NCI-H748 treated with DMSO at 0.1 percent for 48 hours (cell line): ENCODE data around the gene ZNF407.

Experiments
- DNase-seq: peaks from one replicate; lab custom pipeline; 2025; lab: John Stamatoyannopoulos, UW

Gene ZNF407

DNA sequence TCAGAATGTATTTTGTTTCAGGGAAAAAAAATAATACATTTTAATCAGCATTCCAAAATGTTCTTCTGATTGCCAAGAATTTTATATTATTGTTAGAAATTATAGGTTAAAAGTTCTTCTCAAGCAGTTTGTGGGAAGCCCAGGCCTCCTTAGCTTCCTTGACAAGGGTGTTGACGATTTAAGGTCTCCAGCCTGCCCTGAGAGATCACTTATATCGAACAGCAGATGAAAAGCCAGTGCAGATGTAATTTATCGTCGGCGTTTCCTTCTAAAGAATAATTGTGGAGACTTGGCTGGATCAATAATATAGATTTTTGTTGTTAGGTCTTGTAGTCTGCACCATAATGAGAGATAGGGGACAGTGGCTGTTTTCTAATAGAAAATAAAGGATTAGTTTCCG is 280.6 kb downstream of the ZNF407 start:
- DNase-seq = no peak

DNA sequence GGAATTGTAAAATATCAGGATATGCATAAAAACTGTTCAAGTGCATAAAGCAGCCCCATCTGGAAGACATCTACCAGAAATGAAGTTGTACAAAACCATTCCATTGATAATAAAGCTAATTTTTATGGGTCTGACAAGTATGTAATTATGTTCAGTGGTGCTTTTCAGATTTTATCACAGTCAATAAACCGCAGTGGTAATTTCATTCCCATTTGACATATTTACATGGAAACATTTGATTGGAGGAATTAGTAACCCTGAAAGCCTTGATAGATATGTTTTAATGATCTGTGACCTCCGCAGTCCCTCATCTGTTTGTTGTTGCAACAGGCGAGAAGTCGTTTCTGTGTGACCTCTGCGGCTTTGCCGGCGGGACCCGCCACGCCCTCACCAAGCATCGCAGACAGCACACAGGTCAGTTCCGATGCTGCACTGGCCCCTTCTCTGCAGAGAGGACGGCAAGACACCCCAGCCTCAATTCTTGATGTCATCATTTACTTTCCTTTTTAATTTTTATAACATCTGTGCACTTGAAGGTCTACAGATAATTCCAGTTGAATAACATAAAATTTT is 283.1 kb downstream of the ZNF407 start:
- peak; percentile 68 for DNase-seq

DNA sequence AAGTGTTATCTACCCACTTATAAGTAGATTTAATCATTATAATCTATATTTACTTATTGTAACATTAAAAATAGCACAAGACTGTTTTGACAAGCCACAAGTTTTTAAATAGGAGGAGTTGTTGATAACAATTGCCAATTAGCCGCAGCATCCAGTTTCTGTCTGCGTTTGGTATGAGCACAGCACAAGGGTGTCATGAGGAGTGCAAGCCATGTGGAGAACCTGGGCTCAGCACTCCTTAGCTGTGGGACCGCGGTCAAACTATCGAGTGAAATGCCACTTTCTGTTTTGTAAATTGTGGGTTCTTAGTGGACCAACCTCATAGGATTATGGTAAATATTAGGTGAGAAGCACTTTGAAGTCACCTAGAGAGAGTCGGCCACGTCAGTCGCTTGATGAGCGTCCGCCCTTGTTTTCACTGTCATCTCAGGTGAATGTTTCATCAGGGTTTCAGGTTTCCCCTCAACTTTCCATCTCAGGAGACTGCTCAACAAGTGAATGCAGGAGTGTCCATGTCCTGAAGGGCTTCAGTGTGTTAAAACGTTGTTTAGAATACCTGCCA is 294.5 kb downstream of the ZNF407 start:
- peak; percentile 57 for DNase-seq

DNA sequence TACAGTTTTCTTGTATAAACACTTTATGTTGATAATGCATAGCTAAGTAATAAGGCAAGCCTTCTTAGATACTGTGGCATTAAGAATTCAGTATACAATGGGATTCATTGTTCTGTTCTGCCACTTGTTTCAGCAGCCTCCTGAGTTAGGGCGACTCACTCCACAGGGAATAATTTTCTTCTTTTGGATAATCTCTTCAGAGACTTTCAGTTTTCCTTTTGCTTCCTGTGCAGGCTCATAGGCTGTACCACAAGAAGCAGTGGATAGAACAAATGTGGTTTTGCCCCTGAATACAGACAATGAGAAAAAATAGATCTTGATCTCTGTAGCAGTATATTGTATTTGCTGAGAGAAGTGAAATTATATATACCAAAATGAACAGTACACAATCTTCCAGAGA is 298.0 kb downstream of the ZNF407 start:
- no peak for DNase-seq

DNA sequence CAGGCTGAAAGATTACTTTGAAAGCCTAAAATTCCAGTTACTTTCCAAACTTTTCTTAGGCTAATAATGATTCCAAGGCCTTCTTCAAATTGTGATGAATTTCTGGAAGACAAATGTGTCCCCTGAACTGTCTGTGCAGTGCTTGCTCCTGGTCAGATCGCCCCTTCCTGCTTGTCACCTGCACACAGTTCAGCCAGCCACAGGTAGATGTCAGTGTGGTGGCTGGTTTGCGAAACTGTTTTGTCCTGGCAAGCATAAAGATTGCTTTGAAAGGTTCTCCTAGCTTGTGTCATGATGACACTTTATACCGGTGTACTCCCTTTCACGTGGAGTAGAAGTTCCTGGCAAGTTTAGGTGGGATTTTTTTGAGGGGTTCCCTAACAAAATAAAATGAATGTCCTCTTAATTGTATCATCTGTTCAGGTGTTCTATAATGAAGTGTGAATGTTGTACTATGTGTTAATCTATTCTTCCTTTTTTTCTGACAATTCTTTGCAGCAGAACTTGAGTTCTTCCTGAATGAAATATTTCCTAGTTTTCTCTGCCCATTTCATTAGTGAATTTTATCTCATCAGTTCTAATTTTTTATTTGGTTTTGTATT is 298.8 kb downstream of the ZNF407 start:
- DNase-seq = peak; percentile 78

DNA sequence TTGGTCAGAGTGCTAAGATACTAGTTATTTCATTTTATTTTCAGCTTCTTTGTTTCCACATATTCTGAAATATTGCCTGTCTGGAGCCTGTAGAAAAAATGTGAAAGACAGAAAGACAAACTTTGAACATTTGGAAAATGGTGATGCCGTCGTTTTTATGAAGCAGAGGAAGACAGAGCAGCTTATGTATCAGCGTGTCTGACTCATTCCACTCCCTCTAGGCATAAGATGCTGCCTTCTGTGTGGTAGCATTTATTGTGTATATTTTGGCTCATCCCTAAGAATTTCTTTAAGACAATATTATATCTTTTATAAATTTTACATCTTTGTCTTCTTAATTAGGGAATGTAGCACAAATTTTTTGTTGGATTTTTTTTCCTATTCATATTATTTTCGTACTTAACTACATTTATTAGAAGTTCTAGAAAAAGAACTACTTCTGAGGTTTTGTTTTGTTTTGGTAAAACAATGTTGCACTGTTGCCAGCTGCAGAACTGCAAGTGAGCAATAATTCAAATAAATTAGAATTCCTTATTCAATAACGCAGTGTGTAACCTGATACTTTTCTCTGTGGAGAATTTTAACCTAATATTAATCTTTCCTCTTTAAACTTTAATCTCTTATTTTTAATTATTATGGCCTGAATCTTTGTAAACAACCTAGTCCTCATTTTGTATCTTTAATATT is 300.4 kb downstream of the ZNF407 start:
- DNase-seq = no peak

DNA sequence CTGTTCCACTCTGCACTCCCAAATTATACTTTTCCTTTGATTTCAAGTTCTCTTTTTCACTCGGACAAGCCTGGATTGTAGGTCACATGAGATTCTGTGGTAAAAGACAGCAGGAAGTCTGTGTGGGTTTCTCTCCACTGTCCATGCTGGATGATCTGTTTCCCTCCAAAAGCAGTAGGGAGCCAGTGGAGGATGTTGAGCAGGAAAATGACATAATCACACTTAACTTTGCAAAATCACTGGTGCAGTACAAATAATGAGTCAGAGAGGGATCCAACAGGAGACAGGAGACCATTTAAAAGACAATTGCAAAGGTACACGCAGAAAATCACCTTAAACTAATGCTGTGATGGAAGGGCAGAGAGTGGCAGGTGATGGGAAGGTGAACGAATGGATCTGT is 301.3 kb downstream of the ZNF407 start:
- peak; percentile 79 for DNase-seq

DNA sequence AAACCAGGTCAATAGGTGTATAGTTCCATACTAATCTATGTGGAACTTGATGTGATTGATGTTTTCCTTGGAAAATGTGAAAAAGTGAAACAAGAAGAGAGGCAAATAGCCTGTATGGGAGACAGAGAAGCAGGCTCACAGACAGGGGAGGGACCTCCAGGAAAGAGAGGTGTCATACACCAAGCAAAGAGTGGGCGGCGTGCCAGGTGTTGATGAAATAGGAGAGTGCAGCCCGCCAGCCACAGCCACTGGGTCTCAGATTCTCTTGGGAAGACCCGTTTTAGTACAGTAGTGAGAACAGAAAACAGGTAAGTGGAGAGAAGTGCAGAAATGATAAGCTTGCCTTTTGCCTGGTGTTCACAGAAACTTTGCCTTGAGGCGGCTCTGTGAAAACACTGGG is 301.9 kb downstream of the ZNF407 start:
- peak; percentile 73 for DNase-seq

DNA sequence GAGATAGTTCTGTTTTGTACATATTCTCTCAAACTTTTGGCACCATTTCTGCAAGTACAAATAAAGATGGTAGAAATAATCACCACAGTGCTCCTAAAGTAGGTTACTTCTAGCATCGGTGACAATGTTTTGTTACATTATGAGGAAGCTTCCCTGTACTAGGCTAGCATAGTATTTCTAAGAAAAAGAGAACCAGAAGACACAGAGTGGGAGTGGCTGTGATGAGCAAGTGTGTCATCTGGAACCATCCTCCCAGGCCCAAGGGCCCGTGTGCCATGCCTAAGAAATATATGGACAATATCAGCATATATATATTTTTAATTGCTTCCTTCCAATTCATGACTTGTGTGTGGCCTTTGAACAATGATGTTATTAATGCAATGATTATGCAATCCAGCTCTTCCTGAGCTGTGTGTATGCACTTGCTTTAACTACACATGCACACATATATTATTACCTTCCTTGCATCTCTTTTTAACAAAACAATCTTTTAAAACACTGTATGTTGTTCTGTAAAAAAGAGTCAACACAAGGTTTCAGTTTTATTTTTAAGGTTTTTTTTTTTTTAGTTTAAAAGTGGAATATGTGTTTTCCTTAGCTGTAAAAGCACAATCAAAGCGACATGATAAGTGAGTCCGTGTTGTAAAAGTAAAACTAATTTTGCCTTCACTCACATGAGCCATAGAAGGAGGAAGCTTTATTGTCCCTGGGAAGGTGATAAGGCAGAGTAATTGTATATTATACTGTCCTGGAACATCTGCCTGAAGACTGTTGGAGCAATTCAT is 303.9 kb downstream of the ZNF407 start:
- no peak for DNase-seq

DNA sequence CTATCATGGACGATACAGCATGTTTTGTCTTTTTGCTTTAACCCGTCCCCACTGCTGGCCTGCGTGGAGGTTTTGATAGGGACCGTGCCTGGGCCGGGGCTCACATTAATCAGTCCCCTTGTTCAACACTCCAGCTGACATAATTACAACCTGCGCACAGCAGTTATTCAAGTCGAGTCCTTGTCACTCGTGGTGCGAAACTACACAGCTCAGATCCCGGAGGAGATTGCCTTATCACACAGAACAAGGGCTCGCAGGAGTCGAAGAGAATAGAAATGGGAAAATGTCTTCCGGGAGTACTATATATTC is 304.4 kb downstream of the ZNF407 start:
- DNase-seq = no peak

DNA sequence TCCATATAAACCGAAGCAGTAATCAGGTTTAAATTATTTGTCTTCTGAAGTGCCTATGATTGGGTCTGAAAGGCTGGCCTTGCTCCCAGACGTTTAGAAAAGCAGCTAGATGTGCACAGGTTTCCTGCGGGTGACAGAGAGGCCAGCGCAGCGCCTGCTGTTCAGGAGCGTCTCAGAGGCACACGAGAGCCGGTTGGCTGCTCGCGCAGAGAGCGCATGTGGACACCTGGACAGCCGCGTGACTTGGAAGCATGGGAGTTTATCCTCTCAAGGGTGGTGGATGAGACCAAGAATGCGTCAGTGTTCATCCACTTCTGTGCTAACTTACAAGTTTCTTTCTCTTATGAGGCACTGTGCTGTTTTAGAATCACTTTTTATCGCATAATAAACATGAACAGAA is 307.6 kb downstream of the ZNF407 start:
- no peak for DNase-seq

DNA sequence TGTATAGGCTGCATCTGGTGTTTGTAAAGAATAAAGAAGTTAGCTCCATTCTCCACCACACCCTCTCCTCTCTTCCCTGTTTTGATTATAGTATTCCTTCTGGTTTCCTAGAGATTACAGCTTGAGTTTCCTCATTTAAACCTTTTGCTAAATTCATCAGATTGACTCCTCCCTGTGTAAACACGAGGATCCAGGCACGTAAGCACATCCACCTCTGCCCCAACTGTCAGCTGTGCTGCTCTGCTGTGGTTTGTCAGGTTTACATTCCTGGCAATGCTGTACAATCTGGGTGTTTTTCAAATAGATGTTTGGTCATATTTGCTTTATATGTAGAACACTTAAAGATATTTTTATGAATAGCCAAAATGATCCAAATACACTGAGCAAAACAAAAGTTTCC is 308.5 kb downstream of the ZNF407 start:
- peak; percentile 68 for DNase-seq

DNA sequence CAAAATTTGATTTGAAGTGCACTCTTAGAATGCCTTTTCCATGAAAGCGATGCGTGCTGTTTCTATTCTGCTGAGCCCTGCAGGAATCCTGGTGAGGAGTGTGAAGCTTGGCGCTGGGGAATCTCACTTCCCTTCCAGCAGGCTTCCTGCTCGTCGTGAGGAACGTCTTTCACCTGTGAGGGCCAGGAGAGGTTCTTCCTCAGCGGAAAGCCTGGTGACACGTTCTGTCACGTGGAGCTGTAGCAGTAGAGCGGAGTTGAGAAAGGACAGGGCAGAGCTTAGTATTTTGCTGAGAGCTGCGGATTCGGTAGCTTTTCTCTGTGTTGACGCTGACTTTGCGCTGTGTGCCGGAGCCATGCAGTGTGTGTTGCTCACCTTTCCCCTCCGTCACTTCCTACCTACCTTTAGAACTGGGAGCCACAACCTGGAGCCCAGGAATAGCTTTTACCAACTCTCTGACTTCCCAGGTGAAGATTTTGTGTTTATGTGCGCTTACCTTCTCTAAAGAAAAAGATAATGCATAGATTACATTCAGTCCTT is 316.5 kb downstream of the ZNF407 start:
- DNase-seq = no peak

DNA sequence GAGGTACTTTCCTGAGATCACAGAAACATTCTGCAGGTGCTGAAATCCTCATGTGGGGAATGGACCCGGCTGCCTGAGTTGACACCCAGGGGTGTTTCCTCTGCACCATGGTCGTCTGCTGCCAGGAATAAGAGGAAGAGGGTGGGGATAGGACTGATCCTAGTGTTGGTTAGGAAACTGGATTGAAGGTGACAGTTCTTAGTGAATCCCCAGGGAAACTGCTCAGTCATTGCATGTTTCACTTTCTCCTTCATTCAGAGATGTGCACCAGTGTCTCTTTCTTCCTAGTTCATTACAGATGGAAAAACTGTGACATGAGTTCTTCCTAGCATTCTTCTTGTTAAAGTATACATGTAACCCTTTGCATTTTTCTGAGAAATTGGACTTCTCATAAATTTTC is 317.0 kb downstream of the ZNF407 start:
- DNase-seq = no peak

DNA sequence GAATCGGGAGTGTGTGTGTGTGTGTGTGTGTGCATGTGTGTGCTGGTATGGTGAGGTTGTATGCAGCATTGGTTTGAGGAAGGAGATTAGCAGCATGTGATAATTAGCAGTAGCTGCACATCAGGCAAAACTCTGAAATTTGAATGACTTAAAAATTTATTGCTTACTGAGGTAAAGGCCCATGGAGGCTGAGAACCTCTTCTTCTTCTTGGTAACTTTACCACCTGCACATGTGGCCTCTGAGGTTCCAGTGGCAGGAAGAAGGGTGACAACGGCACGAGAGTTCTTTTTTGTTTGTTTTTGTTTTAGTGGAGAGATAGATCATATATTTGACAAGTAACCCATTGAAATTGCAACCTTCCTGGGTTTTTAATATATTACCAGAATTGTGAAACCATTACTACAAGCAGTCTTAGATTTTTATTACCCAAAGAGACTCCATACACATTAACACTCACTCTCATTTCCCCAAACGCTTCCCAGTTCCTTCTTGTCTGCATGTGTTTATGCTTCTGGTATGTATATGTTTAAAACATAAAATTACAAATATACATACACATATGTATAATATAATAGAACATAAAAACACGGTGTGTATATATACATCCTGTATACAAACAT is 319.2 kb downstream of the ZNF407 start:
- DNase-seq = no peak

DNA sequence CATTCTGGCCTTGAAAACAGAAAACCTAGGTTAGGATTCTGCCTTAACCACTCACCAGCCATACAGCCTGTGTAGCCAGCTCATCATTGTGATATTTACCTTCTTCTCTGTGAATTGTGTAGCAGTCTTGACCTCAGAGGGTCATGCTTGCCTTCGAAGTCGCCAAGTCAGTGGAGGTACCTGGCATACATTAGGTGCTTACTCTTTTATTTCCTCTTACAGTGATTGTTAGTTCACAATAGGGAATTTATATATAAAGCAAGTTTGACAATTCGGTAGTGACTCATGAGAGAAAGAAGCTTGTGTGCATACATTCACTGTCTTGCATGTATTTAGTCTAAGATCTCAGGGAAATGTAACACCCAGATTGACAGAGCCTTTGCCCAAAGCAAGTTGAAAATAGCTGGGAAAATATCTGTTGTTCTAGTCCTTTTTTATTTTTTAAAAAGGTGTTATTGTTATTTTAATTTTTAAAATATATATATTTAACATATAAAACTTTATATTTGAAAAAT is 320.7 kb downstream of the ZNF407 start:
- no peak for DNase-seq

DNA sequence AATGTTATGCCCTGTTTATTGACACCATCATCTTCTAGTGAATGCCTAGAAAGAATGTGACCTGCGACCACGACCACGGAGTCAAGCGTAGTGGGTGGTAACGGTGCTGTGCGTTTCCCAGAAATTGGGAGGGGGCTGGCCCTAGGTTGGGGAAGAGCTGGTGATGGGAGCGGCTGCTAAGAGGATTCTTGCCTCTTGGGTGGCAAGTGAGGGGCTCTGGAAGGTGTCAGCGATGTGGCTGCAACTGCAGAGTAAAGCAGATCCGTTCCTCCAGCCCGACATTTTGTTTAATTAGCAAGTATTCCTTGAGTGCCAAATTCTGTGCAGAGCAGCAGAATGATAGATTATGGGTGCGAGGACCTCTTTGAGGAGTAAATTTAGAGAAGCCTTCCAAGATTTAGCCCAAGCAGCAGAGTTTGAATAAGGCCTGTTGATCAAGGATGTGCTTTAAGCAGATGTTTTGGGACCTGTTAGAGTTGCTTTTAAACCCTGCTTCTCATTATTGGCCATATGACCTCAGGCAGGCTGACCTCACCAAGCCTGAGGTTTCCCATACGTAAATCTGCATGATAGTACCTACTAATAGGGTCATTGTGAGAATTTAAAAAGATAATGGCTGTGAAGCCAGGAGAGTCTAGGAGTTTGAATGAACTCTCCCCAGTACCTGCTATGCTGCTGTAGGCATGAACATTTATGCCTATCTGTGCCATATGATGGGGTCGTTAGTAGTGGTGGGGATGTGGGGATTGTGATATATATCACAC is 323.6 kb downstream of the ZNF407 start:
- DNase-seq = no peak

DNA sequence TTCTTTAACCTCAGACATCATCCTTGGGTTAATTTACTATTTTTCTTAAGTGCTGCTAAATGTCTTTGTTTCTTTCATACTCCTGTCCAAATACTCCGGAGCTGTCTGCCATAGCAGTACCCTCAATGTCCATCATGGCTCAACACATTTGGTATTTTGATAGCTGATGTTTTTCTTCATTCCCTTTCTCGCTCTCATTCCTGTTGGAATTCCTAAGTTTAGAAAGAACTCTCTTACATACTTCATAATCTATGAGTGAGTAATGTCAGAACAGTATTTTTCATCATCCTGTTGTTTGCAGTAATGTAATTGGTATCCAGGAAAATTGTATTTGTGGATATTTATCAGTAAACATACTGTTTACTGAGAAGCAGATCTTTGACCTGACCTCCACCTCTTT is 328.4 kb downstream of the ZNF407 start:
- no peak for DNase-seq

DNA sequence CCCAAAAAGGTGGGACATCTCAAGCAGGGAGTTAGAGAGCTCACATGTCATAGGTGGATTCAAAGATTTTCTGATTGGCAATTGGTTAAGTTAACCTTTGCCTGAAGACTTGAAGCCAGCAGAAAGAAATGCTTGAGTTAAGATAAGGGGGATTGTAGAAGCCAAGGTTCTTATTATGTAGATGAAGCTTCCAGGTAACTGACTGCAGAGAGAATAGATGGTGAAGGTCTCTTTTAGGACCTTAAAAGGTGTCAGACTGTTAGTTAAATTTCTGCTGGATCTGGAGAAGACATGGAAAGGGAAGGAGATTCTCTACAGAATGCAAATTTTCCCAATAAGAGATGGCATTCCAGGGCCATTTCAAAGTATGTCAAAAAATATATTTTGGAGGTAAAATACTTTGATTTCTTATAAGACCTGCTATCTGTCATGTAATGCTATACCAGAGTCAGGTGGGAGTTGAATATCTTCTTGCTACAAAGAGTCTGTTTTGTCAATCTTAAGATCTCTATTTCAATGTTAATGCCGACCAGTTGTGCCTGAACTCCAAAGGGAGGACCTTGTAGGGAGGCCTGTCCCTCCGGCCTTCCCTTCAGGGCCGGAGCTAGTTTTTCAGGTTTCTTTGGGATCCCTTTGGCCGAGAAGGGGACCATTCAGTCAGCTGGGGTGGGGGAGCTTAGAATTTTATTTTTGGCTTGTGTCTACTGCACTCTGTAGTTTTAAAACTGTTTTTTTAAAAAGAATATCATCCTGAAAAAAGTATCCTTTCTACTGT is 330.7 kb downstream of the ZNF407 start:
- DNase-seq = no peak

DNA sequence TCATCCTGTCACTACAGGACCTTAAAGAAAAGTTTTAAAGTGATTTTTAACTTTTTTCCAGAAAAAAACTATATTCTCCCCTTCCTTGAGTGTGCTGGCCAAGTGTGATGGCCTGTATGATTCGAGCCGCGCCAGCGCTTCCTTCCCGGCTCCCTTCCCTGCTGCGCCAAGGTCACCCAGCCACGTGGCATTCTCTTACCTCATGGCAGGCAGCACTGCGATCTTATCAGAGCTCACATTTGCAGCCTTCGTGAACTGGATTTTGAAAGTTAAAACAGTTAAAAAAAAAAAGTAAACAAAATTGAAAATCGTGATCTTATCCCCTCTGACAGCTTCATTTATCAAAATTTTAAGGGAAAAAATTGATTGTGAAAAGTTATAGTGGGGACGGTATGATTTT is 331.4 kb downstream of the ZNF407 start:
- DNase-seq = no peak
